WTC11 (cell line): ENCODE data around the gene DCAF15. TPM values are rescaled to one million over a fixed set of nuclear protein-coding genes. Genes with fewer than 3 reads are reported as not detected.
"Not testable (repeated sequence)": the region's sequence is repeated elsewhere in the genome, so short reads cannot be mapped to it uniquely, and the experiment has no call there.

Source experiments
- ATAC-seq: fragments of 200-7000 bp; cut with Tn5 transposase; 2 replicates; pipeline ENCODE4 v1.10.0; 2021; ENCODE audit warnings: mild to moderate bottlenecking, moderate library complexity
- CTCF ChIA-PET: fragments of 300-600 bp; sonication (Branson Sonifier 250); formaldehyde crosslinking; loops from one replicate; lab custom pipeline; 2021; ENCODE audit warnings: antibody characterized with exemption; lab: Charles Lee
- POLR2A ChIA-PET: fragments of 350-600 bp; sonication (Branson Sonifier 250); formaldehyde crosslinking; loops from one replicate; lab custom pipeline; 2021; ENCODE audit warnings: antibody characterized with exemption; lab: Charles Lee
- DNase-seq: peaks from one replicate; pipeline ENCODE4 v3.0.0; 2021; ENCODE audit warnings: low spot score
- H3K27ac Mint-ChIP-seq: 2 replicates; pipeline ENCODE4 v1.8.0; 2021; ENCODE audit warnings: mixed read lengths
- H3K27me3 Mint-ChIP-seq: 2 replicates; pipeline ENCODE4 v1.8.0; 2021; ENCODE audit warnings: low read depth, mild to moderate bottlenecking, moderate library complexity, mixed read lengths
- H3K36me3 Mint-ChIP-seq: 2 replicates; pipeline ENCODE4 v1.8.0; 2021; ENCODE audit warnings: mixed read lengths
- H3K4me1 Mint-ChIP-seq: 2 replicates; pipeline ENCODE4 v1.8.0; 2022; ENCODE audit warnings: mixed read lengths
- H3K4me3 Mint-ChIP-seq: 2 replicates; pipeline ENCODE4 v1.8.0; 2021; ENCODE audit warnings: mild to moderate bottlenecking, moderate library complexity, mixed read lengths
- H3K9me3 Mint-ChIP-seq: 2 replicates; pipeline ENCODE4 v1.8.0; 2021; ENCODE audit warnings: mixed read lengths
- AR ChIP-seq: fragments of 250-450 bp; sonication (Bioruptor Pico); IDR thresholded peaks from 2 replicates; pipeline ENCODE4 v1.9.0; 2021; ENCODE audit warnings: mild to moderate bottlenecking
- FOXP4 ChIP-seq: sonication (generic); formaldehyde crosslinking; IDR thresholded peaks from 2 replicates; pipeline ENCODE4 v1.8.0; 2022; ENCODE audit warnings: mild to moderate bottlenecking, missing genetic modification reagents
- MAX ChIP-seq: sonication (generic); formaldehyde crosslinking; IDR thresholded peaks from 2 replicates; pipeline ENCODE4 v1.8.0; 2022; ENCODE audit warnings: mild to moderate bottlenecking, missing genetic modification reagents
- NFE2L1 ChIP-seq: sonication (generic); formaldehyde crosslinking; IDR thresholded peaks from 2 replicates; pipeline ENCODE4 v1.8.1; 2023; ENCODE audit warnings: missing genetic modification reagents
- NFYB ChIP-seq: sonication (generic); formaldehyde crosslinking; conservative IDR thresholded peaks from 2 replicates; pipeline ENCODE4 v1.8.0; 2022; ENCODE audit warnings: low read depth, missing genetic modification reagents
- RELA ChIP-seq: sonication (generic); formaldehyde crosslinking; IDR thresholded peaks from 2 replicates; pipeline ENCODE4 v1.8.1; 2022; ENCODE audit warnings: missing genetic modification reagents, mild to moderate bottlenecking, borderline replicate concordance
- RORB ChIP-seq: fragments of 250-450 bp; sonication (Bioruptor Pico); IDR thresholded peaks from 2 replicates; pipeline ENCODE4 v1.9.0; 2021; ENCODE audit warnings: mild to moderate bottlenecking
- TEAD4 ChIP-seq: sonication (generic); formaldehyde crosslinking; IDR thresholded peaks from 2 replicates; pipeline ENCODE4 v1.8.0; 2022; ENCODE audit warnings: mild to moderate bottlenecking, missing genetic modification reagents
- ZNF423 ChIP-seq: fragments of 250-450 bp; sonication (Bioruptor Pico); IDR thresholded peaks from 2 replicates; pipeline ENCODE4 v2.1.2; 2022; ENCODE audit warnings: mild to moderate bottlenecking, moderate library complexity
- total RNA-seq: library from RNA; stranded (reverse); gene quantifications from 3 replicates; pipeline ENCODE4 v1.2.3, GENCODE V29; 2021

The DCAF15 gene
- total RNA-seq, 1 experiment from 2014 or later = 82.9 TPM

- DNase-seq = no peak
- POLR2A ChIA-PET = interaction anchor here (0.5 to 0.6 kb wide), 2 partner anchors 109 to 216 kb away, joined by 3 read pairs; no protein-coding TSS in a partner anchor
- no peak overlapping the region for H3K4me3 Mint-ChIP-seq
- H3K27me3 Mint-ChIP-seq = no peaks in the 10 kb centered on the region
- no peak for ATAC-seq
- CTCF ChIA-PET = interaction anchor here (0.6 to 2.6 kb wide), 2 partner anchors 10 to 164 kb away, joined by 3 to 11 read pairs; no protein-coding TSS in a partner anchor
- H3K27ac Mint-ChIP-seq = peak overlapping the region; percentile 41; the same call in 1 of the 2 replicates
- TF ChIP-seq RORB (no peak), ZNF423 (CRISPR knock-in tag) (no peak), NFE2L1 (CRISPR knock-in tag) (no peak), RELA (CRISPR knock-in tag) (no peak), MAX (CRISPR knock-in tag) (no peak), TEAD4 (CRISPR knock-in tag) (no peak)
- peaks cover 8% of the 10 kb centered on the region for H3K4me1 Mint-ChIP-seq
- H3K36me3 Mint-ChIP-seq = peaks cover 10% of the 10 kb centered on the region
- H3K9me3 Mint-ChIP-seq = no peaks in the 10 kb centered on the region
Measured at GRCh38 chr19:13972368-13973155, 20.3 kb downstream of the DCAF15 start.

GRCh38 chr19:13973479-13973878 is 21.2 kb downstream of the DCAF15 start:
- POLR2A ChIA-PET = interaction anchor here (0.5 to 1.0 kb wide), 4 partner anchors 20 to 1176 kb away, joined by 3 to 4 read pairs (median 4); no protein-coding TSS in a partner anchor
- H3K27ac Mint-ChIP-seq, H3K4me3 Mint-ChIP-seq, H3K36me3 Mint-ChIP-seq, H3K27me3 Mint-ChIP-seq, ATAC-seq, DNase-seq, H3K9me3 Mint-ChIP-seq: not testable (repeated sequence)
- H3K4me1 Mint-ChIP-seq = peaks cover 12% of the 10 kb centered on the region
- CTCF ChIA-PET = interaction anchor here (0.6 to 2.6 kb wide), 8 partner anchors 11 to 163 kb away, joined by 3 to 11 read pairs (median 6); partner anchors contain the start of genes IL27RA and MISP3

- no peaks in the 10 kb centered on the region for H3K27me3 Mint-ChIP-seq
- CTCF ChIA-PET = interaction anchor here (0.6 to 2.6 kb wide), 11 partner anchors 12 to 107 kb away, joined by 3 to 11 read pairs (median 5); partner anchors contain the start of genes IL27RA and MISP3
- DNase-seq = peak; percentile 84
- POLR2A ChIA-PET = interaction anchor here (0.6 to 1.0 kb wide), 3 partner anchors 21 to 1177 kb away, joined by 3 to 4 read pairs (median 4); no protein-coding TSS in a partner anchor
- H3K27ac Mint-ChIP-seq = peak overlapping the region; percentile 94
- no peak for TF ChIP-seq FOXP4 (CRISPR knock-in tag)
- TF ChIP-seq MAX (CRISPR knock-in tag) = peak; percentile 71
- peak; percentile 68; the same call in 1 of the 2 replicates for TF ChIP-seq NFYB
- TF ChIP-seq, all 79 proteins: peak for 2
- peaks cover 5% of the 10 kb centered on the region for H3K36me3 Mint-ChIP-seq
- peaks cover 12% of the 10 kb centered on the region for H3K4me1 Mint-ChIP-seq
- peak; percentile 75 for ATAC-seq
- peak overlapping the region; percentile 48 for H3K4me3 Mint-ChIP-seq
- H3K9me3 Mint-ChIP-seq = no peaks in the 10 kb centered on the region
Measured at GRCh38 chr19:13974073-13974472, 21.8 kb downstream of the DCAF15 start.

- H3K4me1 Mint-ChIP-seq = peaks cover 18% of the 10 kb centered on the region
- no peaks in the 10 kb centered on the region for H3K27me3 Mint-ChIP-seq
- POLR2A ChIA-PET = no interaction called here
- no peak overlapping the region for H3K4me3 Mint-ChIP-seq
- CTCF ChIA-PET = interaction anchor here (0.6 kb wide), 1 partner anchor 1033 kb away, joined by 4 read pairs; no protein-coding TSS in a partner anchor
- DNase-seq = no peak
- peaks cover 3% of the 10 kb centered on the region; the same call in 1 of the 2 replicates for H3K36me3 Mint-ChIP-seq
- TF ChIP-seq AR (CRISPR knock-in tag) = no peak
- no peak for ATAC-seq
- peak overlapping the region; percentile 70 for H3K27ac Mint-ChIP-seq
- no peaks in the 10 kb centered on the region for H3K9me3 Mint-ChIP-seq
Measured at GRCh38 chr19:13975870-13976269, 23.6 kb downstream of the DCAF15 start.
